Measurements from ENCODE around the gene PSG7. TPM values are rescaled to one million over a fixed set of nuclear protein-coding genes. Genes with fewer than 3 reads are reported as not detected.
"Not testable (repeated sequence)": the region's sequence is repeated elsewhere in the genome, so short reads cannot be mapped to it uniquely, and the experiment has no call there.

The PSG7 gene
- total and polyA plus RNA-seq, 2 donors (not counting 1 experiment from before 2014, with no cell fraction given) = not detected

DNA sequence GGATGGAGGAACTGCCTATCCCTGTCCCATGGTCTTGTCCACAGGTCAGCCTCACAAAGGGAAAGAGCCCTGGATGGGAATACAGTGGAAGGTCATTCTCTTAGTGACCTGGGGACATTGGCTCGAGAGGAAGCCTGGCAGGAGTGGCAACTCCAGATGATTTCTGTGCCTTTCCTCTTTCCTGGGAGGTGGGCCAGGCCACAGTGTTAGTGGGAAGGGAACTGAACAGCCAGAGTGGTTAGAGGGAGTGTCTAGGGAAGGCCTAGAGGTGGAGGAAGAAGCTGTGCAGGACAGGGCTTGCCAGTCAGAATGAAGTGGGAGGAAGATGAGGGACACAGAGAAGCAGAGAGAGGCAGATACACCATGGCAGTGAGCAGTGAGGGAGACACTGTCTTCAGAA is 61.1 kb downstream of the PSG7 start:
- H3K9me3 Mint-ChIP-seq (ENCODE audit: insufficient read depth); intact Hi-C loops (cut with micrococcal nuclease); H3K79me2 ChIP-seq (ENCODE audit: control insufficient read depth, insufficient read depth, low read length); H2AFZ ChIP-seq (ENCODE audit: insufficient read depth, low read depth, low read length, poor library complexity, severe bottlenecking); H3K4me1 ChIP-seq (ENCODE audit: control insufficient read depth in 2 of 2, insufficient read depth in 2 of 2, low read length in 2 of 2); H3K27ac ChIP-seq (ENCODE audit: low read length in 2 of 2); H3K4me3 ChIP-seq (ENCODE audit: control extremely low read depth in 1 of 5, extremely low read depth in 1 of 5, insufficient read depth in 1 of 5, low read depth in 2 of 5, low read length in 4 of 5); H3K27me3 ChIP-seq (replicated peaks in 1 of 4; ENCODE audit: control extremely low read depth in 1 of 4, control insufficient read depth in 3 of 4, insufficient read depth in 4 of 4, low read length in 3 of 4); DNase-seq; H3K9ac ChIP-seq (ENCODE audit: low read length); POLR2A ChIA-PET; CTCF ChIA-PET; H3K27ac Mint-ChIP-seq; H4K20me1 ChIP-seq (ENCODE audit: control insufficient read depth, insufficient read depth, low read length, poor library complexity, severe bottlenecking); H3K36me3 ChIP-seq (replicated peaks in 1 of 2; ENCODE audit: control extremely low read depth in 1 of 2, control insufficient read depth in 1 of 2, extremely low read depth in 1 of 2, insufficient read depth in 2 of 2, low read length in 1 of 2); H3K4me3 Mint-ChIP-seq; H3K9me3 ChIP-seq (ENCODE audit: control extremely low read depth in 1 of 3, control insufficient read depth in 2 of 3, insufficient read depth in 1 of 3, low read length in 2 of 3); H3K4me2 ChIP-seq (replicated peaks; ENCODE audit: low read depth, low read length, poor library complexity, severe bottlenecking); H3K4me1 Mint-ChIP-seq; ATAC-seq (ENCODE audit: low read depth): not testable (repeated sequence)
- 31% methylated on average over 1 of the region's 1 CpG for WGBS (ENCODE audit: insufficient coverage)
- H3K27me3 Mint-ChIP-seq = peaks cover 11% of the 10 kb centered on the region

DNA sequence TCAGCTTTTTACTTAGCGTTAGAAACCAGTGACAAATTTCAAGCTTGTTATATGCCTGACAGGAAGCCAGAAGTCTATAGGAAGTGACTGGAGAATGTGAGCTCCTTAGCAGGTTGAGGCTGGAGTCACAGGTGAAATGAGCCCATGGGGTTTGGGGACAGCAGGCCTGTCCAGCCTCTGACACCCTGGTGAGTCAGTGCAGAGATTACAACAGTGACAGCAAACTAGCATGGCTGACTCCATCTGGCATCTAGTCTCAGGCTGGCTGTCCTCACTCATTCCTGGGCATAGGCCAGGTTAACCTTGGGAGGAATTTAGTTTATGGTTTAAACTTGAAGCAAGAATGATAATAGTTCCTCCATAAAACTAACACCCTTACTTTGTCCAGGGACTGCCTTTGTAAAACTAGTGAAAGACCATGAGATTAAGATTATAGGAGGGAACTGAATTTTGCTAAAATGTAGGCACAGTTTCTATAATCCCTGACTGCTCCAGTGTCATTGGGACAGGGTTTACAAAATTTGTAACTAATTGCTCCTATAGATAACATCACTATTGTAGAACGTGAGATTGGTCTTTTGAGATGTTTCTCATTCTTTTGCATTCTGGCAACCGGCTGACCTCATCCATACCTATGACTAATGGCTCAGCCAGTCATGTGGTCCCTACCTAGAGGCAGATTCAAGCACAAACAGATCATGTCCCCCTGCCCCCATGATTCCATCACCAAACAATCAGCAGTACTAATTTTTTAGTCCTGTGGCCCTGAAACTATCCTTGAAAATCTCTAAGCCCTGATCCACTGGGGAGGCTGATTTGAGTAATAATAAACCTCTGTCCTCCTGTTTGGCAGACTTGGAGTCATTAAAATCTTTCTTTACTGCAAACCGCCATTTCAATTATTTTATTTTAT is 61.9 kb downstream of the PSG7 start:
- H3K4me3 ChIP-seq (ENCODE audit: control extremely low read depth in 1 of 5, extremely low read depth in 1 of 5, insufficient read depth in 1 of 5, low read depth in 2 of 5, low read length in 4 of 5); H3K9ac ChIP-seq (ENCODE audit: low read length); intact Hi-C loops (cut with micrococcal nuclease); CTCF ChIA-PET; POLR2A ChIA-PET; DNase-seq; H2AFZ ChIP-seq (ENCODE audit: insufficient read depth, low read depth, low read length, poor library complexity, severe bottlenecking); ATAC-seq (ENCODE audit: low read depth); H3K27ac ChIP-seq (ENCODE audit: low read length in 2 of 2); H3K9me3 ChIP-seq (ENCODE audit: control extremely low read depth in 1 of 3, control insufficient read depth in 2 of 3, insufficient read depth in 1 of 3, low read length in 2 of 3); H3K36me3 ChIP-seq (replicated peaks in 1 of 2; ENCODE audit: control extremely low read depth in 1 of 2, control insufficient read depth in 1 of 2, extremely low read depth in 1 of 2, insufficient read depth in 2 of 2, low read length in 1 of 2); H3K4me1 Mint-ChIP-seq; H4K20me1 ChIP-seq (ENCODE audit: control insufficient read depth, insufficient read depth, low read length, poor library complexity, severe bottlenecking); H3K4me1 ChIP-seq (ENCODE audit: control insufficient read depth in 2 of 2, insufficient read depth in 2 of 2, low read length in 2 of 2); H3K79me2 ChIP-seq (ENCODE audit: control insufficient read depth, insufficient read depth, low read length); H3K9me3 Mint-ChIP-seq (ENCODE audit: insufficient read depth); H3K4me2 ChIP-seq (replicated peaks; ENCODE audit: low read depth, low read length, poor library complexity, severe bottlenecking); H3K27me3 ChIP-seq (replicated peaks in 1 of 4; ENCODE audit: control extremely low read depth in 1 of 4, control insufficient read depth in 3 of 4, insufficient read depth in 4 of 4, low read length in 3 of 4); H3K27ac Mint-ChIP-seq; H3K4me3 Mint-ChIP-seq: not testable (repeated sequence)
- peaks cover 11% of the 10 kb centered on the region for H3K27me3 Mint-ChIP-seq
- WGBS (ENCODE audit: insufficient coverage) = 67% methylated on average over 1 of the region's 4 CpGs

DNA sequence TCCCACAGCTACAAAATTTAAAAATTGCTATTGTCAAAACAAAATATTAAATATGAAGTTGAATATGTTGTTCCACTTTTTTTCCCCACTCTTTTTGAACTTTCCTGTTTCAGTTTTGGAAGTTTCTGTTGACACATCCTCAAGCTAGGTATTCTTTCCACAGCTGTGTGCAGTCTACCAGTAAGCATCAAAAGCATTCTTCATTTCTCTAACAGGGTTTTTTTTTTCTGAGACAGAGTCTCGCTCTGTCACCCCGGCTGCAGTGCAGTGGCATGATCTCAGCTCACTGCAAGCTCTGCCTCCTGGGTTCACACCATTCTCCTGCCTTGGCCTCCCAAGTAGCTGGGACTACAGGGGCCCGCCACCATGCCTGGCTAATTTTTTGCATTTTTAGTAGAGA is 62.9 kb downstream of the PSG7 start:
- H3K9ac ChIP-seq (ENCODE audit: low read length); H3K9me3 ChIP-seq (ENCODE audit: control extremely low read depth in 1 of 3, control insufficient read depth in 2 of 3, insufficient read depth in 1 of 3, low read length in 2 of 3); H3K27ac Mint-ChIP-seq; DNase-seq; H3K9me3 Mint-ChIP-seq (ENCODE audit: insufficient read depth); POLR2A ChIA-PET; H3K79me2 ChIP-seq (ENCODE audit: control insufficient read depth, insufficient read depth, low read length); H2AFZ ChIP-seq (ENCODE audit: insufficient read depth, low read depth, low read length, poor library complexity, severe bottlenecking); H3K27me3 ChIP-seq (replicated peaks in 1 of 4; ENCODE audit: control extremely low read depth in 1 of 4, control insufficient read depth in 3 of 4, insufficient read depth in 4 of 4, low read length in 3 of 4); CTCF ChIA-PET; H3K4me1 Mint-ChIP-seq; H4K20me1 ChIP-seq (ENCODE audit: control insufficient read depth, insufficient read depth, low read length, poor library complexity, severe bottlenecking); H3K4me1 ChIP-seq (ENCODE audit: control insufficient read depth in 2 of 2, insufficient read depth in 2 of 2, low read length in 2 of 2); intact Hi-C loops (cut with micrococcal nuclease); H3K27ac ChIP-seq (ENCODE audit: low read length in 2 of 2); ATAC-seq (ENCODE audit: low read depth); H3K36me3 ChIP-seq (replicated peaks in 1 of 2; ENCODE audit: control extremely low read depth in 1 of 2, control insufficient read depth in 1 of 2, extremely low read depth in 1 of 2, insufficient read depth in 2 of 2, low read length in 1 of 2); H3K4me3 Mint-ChIP-seq; H3K4me2 ChIP-seq (replicated peaks; ENCODE audit: low read depth, low read length, poor library complexity, severe bottlenecking); H3K4me3 ChIP-seq (ENCODE audit: control extremely low read depth in 1 of 5, extremely low read depth in 1 of 5, insufficient read depth in 1 of 5, low read depth in 2 of 5, low read length in 4 of 5): not testable (repeated sequence)
- H3K27me3 Mint-ChIP-seq = peaks cover 16% of the 10 kb centered on the region
- WGBS (ENCODE audit: insufficient coverage) = 90% methylated on average over 3 of the region's 3 CpGs
